Stimulated activated CD8-positive, alpha-beta memory T cell treated with anti-CD3 and anti-CD28 coated beads, Interleukin-4, amount 100 ng/mL, for 4 hours (primary cell): ENCODE measurements around the gene TNS4.
"Not testable (repeated sequence)": the region's sequence is repeated elsewhere in the genome, so short reads cannot be mapped to it uniquely, and the experiment has no call there.

Experiments used
- DNase-seq, 2 donors: peaks; one replicate each; pipeline ENCODE4 v3.0.0-alpha.2; 2020; ENCODE audit warnings: low read depth in 2 of 2, low spot score in 1 of 2

Gene TNS4, protein sequence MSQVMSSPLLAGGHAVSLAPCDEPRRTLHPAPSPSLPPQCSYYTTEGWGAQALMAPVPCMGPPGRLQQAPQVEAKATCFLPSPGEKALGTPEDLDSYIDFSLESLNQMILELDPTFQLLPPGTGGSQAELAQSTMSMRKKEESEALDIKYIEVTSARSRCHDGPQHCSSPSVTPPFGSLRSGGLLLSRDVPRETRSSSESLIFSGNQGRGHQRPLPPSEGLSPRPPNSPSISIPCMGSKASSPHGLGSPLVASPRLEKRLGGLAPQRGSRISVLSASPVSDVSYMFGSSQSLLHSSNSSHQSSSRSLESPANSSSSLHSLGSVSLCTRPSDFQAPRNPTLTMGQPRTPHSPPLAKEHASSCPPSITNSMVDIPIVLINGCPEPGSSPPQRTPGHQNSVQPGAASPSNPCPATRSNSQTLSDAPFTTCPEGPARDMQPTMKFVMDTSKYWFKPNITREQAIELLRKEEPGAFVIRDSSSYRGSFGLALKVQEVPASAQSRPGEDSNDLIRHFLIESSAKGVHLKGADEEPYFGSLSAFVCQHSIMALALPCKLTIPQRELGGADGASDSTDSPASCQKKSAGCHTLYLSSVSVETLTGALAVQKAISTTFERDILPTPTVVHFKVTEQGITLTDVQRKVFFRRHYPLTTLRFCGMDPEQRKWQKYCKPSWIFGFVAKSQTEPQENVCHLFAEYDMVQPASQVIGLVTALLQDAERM

GRCh38 chr17:40501499-40501911 lies at the start of gene TNS4:
Gene TNS4 (minus strand): TSS chr17:40501623. CDS start chr17:40496425, 5,198 bp downstream.
- no peak for DNase-seq

- no peak for DNase-seq
Observed at GRCh38 chr17:40550608-40551007, 49.2 kb upstream of the TNS4 start.

DNA sequence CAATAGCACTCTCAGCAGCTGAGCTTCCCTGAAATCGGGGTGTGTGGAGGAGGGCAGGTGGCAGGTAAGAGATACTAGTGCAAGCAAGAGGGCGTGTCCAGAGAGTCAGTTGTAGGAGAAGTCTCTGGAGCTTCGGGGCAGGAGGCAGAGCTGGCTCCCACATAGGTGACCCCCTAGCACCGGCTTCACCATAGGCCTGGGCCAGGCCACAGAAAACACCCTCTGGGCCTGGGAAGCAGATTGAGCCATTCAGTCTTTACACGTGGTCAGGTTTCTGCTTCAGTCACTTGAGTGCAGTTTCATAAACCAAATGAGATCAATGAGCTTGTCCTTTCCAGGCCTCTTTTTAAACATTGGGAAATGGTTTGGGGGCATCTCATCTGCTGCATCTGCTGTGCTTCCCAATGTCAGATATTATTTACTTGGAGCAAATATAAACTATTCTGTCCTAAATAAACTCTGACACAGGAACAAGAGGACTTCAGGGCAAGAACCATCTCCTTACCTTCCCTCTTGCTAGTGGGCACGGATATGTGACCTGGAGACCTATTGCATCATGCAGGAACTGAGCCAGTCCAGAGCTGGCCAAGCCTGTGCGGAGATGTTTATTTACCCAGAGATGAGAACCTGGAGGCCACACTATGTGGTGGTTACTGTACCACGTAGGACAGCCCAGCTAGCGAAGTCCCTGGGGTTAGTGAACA lies 47.7 kb upstream of the TNS4 start:
- DNase-seq: no peak

DNA sequence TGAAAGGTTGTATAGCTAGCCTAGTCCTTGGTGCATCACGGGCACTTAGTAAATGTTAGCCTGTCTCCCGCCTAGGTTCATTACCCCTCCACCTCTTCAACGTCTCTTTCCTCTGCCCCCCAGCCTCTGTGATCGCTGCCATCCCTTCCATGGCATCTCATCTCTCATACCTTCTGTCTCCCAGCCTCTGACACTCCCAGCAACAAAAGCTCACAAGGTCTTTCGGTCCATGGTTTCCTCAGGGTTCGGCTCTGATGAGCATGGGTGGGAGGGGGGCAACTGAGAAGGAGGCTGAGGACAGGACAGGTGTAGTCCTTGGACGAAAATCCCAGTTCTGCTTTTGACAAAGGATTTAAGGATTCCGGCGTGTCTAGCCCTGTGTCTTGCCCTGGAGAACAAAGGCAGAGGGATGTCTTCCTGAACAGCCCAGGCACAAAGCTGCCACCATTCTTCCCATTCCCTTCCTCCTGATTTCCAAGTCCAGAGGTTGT lies 47.1 kb upstream of the TNS4 start:
- DNase-seq: no peak

GRCh38 chr17:40547785-40548478 lies 46.5 kb upstream of the TNS4 start:
- DNase-seq: no peak

DNA sequence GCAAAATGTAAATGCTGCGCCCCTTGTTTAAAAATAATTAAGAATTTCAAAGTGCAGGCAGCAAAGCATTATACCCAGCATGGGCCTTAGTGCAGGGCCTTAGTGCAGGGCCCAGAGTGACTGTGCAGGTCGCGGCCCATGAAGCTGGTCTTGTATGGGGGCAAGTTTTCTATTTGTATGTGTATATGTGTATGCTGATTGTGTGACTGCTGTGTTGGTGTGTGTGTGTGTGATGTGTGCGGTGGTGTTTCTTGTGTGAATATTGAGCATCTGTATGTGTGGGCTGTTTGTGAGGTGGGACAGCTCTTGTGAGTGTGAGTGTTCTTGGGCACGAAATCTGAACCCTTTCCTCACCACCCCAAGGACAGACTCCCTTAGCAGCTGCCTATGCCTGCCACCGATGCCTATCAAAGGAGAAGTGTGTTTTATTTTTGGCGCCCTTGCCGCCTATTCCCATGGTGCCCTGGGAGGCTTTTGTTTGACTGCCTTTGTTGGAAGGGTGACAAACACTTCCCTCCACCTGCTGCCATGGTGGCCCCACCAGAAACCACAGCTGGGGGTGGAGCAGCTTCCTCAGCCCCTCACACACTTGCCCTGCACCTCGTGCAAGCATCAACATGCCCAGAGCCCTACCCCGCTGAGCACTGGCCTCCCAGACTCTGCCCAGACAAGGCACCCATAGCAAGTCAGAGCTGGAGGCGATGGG lies 45.8 kb upstream of the TNS4 start:
- DNase-seq: peak in 1 of 2 donors; percentile 52

GRCh38 chr17:40546497-40546896 lies 45.1 kb upstream of the TNS4 start:
- not testable (repeated sequence) for DNase-seq

DNA sequence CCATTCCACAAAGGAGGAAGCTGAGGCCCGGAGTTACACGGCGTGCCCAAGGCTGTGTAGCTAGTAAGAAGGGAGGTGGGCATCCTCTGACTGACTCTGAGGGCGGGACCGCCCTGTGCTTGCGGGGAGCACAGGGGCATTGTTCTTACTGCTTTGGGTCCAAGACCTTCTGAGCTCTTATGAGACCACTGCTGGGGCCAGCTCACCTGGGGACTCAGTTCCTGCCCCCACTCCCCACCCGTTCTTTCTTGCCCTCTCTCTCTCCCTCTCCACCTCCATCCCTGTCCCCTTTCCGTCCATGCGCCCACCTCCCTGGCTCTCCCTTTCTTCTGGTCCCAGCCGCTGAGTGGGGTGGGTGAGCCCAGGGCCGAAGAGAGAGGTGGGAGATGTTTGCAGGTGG lies 44.2 kb upstream of the TNS4 start:
- no peak for DNase-seq

DNA sequence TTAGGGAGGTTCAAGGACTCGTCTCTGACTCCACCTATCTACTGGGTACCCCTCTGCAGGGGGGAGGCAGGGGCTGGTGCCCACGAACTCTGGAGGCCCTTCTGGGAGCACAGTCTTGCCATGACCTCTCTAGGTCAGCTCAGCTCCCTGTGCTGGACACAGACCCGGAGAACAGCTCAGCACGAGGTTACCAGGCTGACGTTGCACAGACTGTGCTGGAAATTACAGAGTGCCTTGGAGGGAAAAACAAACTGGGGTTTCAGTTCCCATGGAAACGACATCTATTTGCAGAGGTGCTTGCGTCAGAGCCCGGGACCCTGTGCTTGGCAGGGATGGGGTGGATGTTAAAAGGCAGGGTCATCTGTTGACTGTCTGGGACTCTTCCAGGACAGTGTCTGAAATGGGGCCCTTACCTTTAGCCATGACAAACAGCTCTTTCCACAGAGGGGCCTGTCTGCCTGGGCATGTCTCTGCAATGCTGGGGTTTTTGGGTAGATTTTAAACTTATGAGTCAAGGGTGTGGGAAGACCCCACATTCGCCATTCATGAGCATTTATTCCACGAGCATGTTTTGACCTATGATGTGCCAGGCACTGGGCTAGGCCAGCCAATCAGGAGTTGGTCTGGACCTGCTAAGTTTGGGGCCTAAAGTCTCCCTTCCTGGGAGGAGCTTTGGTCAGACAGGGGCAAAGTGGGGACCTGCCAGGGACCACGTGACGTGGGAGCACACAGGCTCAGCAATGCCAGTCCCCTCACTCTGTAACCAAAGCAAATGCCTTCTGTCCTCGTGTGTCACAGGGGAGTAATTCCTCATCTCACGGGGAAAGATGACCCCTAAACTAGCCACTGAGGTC lies 41.4 kb upstream of the TNS4 start:
- DNase-seq: no peak

DNA sequence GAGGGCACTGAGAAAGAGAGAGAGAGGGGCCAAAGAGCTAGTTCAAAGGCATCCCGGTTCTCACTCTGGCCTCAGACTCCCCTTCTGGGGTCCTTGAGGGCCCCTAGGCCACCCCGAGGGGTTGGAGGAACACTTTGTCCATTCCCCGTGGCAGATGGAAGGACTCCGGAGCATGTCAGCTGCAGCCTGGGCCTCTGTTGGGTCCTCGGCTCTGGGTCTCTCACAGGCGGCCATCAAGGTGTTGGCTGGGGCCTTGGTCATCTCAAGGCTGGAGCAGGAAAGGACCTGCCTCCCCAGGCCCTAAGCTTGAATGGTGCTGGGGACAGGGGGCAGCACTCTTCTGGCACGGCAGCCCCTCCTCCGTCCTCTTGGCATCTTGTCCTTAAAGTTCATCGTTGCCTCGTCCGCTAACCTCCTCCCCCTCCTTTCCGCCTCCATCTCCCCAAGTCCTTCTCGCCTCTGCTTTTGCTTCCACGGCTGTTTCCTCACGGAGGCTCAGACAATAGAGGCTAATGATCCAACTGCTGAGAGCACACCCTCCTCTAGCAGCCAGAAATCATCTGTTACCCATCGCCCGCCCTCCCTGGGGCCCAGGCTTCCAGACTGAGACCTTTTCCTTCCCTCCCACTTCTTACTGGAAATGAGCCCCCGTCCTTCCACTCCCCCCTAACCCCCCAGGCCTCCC lies 40.6 kb upstream of the TNS4 start:
- DNase-seq: no peak

GRCh38 chr17:40541060-40541872 lies 39.8 kb upstream of the TNS4 start:
- DNase-seq: no peak

DNA sequence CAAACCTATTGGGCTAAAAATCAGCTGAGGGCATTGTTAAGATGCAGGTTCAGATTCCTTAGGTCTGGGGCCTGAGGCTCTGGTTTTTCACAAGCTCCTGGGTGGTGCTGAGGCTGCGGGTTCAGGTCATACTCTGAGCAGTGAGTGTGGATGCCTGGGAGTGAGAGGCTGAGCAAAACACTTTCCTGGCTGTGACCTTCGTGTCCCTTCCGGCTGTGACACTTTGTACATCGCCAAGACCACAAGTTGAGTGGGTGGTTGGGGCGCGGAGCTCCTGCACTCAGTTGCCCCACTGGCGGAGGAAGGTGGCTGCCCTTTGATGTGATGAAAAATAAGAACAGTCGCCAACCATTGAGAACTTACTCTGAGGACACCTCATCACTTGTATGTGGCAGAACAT lies 39.0 kb upstream of the TNS4 start:
- DNase-seq: peak in 1 of 2 donors; percentile 55

- DNase-seq: no peak
Observed at GRCh38 chr17:40539711-40540411, 38.4 kb upstream of the TNS4 start.

DNA sequence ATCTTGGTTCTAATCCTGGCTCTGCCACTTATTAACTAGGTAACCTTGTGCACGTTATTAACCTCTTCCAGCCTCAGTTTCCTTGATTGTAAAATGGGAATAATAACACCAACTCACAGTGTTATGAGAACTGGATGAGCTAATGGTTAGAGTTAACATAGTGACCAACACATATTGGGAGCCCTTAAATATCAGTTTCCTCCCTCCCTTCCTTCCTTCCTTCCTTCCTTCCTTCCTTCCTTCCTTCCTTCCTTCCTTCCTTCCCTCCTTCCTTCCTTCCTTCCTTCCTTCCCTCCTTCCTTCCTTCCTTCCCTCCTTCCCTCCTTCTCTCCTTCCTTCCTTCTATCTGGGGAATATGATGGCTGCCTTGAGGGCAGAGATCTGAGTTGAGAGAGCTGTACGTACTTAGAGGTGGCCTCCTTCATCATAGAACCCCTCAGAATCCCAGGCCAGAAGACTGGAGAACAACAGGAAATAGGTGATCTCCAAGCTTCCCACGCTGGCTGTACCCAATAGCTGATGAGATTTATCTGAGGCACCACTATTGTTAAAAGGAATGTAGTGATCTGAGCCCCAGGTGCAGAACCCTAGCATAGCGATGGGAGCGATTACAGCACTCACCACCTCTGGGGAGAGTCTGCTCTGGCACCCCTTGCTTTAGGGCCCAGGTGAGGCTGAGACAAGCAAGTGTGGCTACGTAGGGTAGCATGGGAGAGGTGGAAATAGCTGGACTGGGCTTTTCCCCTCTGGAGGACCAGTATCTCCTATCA lies 37.7 kb upstream of the TNS4 start:
- DNase-seq: no peak

DNA sequence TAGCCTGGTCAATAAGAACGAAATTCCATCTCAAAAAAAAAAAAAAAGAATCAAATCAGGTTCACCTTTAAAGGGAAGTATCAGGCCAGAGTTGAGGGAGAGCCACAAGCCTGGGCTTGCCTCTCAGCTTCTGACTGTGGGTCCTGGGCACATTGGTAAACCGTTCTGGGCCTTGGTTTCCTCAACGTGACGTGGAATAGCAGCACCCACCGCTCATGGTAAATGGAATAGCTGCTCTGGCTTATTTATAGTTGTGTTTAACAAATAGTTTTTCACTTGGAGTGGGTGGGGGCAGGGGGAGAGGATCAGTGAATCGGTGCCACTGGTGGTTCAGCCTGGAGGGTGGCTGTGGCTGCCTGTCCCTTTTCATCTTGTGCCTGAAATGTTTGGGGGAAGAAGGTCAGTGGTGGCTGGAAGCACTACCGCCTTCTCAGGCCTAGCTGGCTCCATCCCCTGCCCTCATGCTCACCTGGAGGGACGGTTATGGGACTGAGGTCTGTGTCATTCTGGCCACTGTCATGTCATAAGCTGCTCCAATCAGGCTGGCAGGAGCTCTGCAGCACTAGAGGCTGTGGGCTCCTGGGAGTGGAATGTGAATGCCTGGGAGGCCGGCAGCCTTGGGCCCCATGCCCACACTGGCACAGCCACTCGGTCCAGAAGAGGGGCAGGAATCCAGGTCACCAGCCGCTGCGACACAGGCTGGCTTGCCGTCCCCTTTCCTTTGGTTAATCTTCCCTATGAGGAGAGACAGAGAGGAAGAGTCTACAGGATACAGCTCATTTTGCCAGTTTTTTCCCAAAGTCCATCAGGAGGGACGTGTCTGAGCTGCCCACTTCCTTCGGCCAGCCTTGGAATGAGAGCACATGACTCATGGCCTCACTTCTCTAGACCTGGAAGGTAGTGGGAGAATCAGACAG lies 36.9 kb upstream of the TNS4 start:
- DNase-seq: no peak
